NCI-H2227 treated with DMSO at 0.1 percent for 48 hours (cell line): ENCODE measurements around the gene COL10A1.
A peak's percentile ranks its signal among the peaks of the same experiment; 100 is the strongest.
"Not testable (repeated sequence)": the region's sequence is repeated elsewhere in the genome, so short reads cannot be mapped to it uniquely, and the experiment has no call there.

Experiments
- DNase-seq: peaks from one replicate; lab custom pipeline; 2025; lab: John Stamatoyannopoulos, UW

Gene COL10A1

DNA sequence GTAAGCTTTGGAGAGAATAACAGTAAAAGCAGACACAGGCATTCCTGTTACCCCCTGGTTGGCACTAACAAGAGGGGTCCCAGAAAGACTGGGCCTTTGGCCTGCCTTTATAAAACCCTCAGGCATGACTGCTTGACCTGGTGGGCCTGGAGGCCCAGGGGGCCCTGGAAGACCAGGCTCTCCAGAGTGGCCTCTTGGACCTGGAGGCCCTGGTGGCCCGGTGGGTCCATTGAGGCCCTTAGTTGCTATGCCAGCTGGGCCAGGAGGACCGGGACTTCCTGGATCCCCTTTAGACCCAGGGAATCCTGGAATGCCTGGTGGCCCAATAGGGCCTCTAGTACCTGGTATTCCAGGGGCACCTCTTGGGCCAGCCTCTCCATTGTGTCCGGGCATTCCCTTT lies 5.5 kb downstream of the COL10A1 start:
- no peak for DNase-seq

DNA sequence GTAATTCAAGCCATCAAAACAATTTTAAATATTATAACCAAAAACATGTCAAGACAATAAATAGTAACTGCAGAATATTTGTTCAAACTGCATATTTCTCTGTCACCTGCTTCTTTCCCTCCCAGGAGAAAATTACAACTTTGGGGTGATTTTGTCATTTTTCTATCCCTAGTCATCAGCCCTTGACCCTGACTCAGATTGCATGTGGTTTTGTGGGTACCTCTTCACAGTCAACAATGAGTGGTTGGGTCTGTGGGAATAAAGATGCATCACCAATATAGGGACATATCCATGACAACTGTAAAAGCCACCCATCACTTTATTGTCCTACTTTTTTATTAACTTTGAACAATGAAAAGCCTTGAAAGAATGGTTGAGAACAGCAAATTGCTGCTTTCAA lies 7.3 kb downstream of the COL10A1 start:
- DNase-seq, result no peak

GRCh38 chr6:116115781-116116180 lies 10.2 kb downstream of the COL10A1 start:
- DNase-seq, result no peak

DNA sequence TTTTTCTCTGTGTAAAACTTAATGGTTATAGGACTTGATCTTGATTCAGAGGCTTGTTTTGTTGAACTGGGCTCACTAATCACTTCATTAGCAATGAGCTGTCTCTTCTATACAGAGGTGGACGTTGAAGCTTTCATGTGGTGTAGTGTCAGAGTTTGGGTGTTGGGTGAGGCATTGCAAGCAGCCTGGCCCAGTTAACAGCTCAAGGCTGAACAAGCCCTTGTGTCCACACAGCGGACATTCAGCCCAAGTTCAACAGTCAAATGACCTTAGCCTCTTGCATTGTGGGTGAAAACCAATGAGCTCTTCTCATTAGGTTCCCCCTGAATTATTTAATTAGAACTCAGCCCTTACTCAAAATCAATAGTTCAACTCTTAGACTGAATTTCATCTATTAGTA lies 12.5 kb downstream of the COL10A1 start:
- no peak for DNase-seq

DNA sequence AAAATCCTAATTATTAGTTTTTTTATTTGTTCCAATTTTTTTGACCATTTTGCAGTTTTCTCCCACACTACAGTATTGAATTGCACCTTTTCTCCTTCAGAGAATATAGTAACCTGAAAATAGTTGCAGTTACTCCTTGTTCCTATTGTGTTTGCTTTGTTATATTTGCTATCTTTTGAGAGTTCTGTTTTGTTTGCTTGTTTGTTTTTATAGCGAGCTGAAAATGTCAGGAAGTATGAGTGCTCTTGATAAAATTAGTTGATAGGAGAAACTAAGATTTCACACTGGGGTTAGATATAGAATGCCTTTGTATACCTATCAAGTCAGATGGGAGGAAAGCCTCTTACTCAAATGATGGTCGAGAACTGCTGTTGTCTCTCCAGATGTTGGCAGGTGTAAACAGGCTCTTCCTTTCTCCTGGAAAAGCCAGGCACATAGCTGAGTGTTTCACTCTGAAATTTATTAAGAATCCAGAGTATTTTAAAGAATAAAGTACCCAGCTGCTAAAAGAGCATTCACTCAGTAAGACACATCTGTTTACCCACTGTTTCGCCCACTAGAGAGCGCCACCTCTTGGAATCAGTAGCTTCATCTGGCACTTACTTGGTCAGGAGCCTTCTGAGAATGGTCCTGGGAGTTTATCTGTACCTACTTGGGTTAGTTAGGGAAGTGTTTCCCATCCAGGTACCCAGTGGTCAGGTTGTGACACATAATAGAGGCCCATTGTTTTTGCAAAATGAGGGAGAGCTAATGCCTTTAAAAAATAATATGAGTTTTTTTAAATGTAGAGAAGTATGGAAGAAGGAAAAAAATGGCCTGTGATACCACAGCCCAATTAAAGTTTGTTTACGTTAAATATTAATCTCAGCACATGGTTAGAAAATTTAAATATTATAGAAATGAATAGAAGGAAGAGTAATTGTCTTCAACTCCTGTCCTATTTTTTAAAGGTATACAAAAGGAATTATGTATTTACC lies 14.1 kb downstream of the COL10A1 start:
- no peak for DNase-seq

- DNase-seq, result no peak
These were observed 17.1 kb downstream of the COL10A1 start for GRCh38 chr6:116108836-116109235.

DNA sequence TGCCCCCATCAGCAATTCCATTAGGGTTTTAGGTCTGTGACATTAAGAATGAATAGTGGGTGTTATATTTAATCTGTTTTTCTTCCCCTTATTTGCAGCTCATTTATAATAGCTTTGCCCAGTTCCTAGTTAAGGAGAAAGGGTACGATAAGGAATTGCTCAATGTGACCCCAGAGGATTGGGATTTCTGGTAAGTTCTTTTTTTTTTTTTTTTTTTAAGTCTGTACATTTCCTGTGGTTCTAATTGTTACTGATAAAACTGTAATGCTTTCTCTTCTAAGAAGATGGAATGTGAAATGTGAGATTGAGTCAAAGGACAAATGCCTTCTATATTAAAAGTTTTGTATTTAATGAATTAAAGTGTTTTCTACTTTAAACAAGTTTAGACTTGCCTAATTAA lies 19.8 kb downstream of the COL10A1 start:
- no peak for DNase-seq

- no peak for DNase-seq
These were observed 20.7 kb downstream of the COL10A1 start for GRCh38 chr6:116105247-116105646.

DNA sequence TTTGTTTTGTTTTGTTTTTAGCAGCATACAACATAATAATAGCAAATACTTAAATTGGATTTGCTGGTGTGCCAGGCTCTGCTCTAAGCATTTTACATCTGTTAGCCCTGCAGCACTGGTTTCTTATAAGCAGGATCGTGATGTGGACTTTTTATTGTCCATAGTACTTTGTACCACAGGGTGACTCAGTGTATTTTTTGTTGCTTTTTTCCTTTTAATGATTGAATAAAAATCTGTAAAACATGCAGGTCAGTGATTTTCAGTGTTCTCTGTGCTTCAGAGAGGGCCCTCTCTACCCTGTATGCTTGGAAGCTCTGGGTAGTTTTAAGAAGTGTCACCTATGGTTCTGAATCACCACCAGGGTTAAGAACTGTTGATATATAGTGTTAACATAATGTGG lies 21.3 kb downstream of the COL10A1 start:
- no peak for DNase-seq

DNA sequence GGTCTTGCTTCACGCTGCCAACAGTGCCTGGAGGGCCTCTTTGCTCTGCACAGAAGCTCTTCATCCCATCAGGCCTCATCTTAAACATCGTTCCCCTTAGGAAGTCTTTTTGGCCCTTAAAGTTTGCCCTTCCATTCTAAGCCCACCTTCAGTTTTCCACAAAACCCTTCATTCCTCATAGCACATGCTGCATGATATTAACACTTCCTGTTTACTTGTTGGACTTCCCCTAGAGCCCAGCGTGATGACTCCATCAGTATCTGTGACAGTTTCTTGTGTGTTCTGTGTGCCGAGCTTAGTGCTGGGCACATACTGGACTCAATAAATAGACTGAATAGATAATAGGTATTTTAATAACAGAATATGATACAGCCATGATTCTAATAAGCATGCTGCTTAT lies 23.1 kb downstream of the COL10A1 start:
- DNase-seq, result no peak

GRCh38 chr6:116101790-116102189 lies 24.1 kb downstream of the COL10A1 start:
- DNase-seq, result no peak

GRCh38 chr6:116101302-116101718 lies 24.6 kb downstream of the COL10A1 start:
- DNase-seq, result no peak

GRCh38 chr6:116100419-116101301 lies 25.3 kb downstream of the COL10A1 start, which contains the start of gene NT5DC1:
NT5DC1 (plus strand) TSS chr6:116100853; CDS start chr6:116100931, 78 bp downstream.
- peak; percentile 57 for DNase-seq

DNA sequence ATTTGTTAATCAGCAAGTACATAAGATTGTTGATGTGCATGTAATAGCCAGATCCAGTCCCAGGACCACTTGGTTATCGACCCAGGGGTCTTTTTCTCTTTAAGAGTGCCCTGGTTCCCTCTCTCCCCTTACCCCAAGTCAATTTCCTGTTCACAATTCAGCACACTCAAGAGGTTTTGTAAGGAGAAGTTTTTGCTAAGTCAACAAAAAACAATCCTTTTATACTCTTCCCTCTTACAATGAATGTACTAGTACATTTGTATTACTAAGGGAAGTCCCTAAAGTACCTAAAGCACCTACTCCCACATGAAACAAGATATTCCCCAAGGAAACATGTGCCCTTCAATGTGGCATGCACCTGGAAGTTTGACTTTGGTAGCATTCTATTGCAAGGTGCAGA lies 26.9 kb downstream of the COL10A1 start:
- no peak for DNase-seq

- peak; percentile 1 for DNase-seq
These were observed 28.7 kb downstream of the COL10A1 start for GRCh38 chr6:116096979-116097816.

GRCh38 chr6:116096048-116096759 lies 29.7 kb downstream of the COL10A1 start:
- not testable (repeated sequence) for DNase-seq

- DNase-seq, result no peak
These were observed 31.9 kb downstream of the COL10A1 start for GRCh38 chr6:116094041-116094440.

DNA sequence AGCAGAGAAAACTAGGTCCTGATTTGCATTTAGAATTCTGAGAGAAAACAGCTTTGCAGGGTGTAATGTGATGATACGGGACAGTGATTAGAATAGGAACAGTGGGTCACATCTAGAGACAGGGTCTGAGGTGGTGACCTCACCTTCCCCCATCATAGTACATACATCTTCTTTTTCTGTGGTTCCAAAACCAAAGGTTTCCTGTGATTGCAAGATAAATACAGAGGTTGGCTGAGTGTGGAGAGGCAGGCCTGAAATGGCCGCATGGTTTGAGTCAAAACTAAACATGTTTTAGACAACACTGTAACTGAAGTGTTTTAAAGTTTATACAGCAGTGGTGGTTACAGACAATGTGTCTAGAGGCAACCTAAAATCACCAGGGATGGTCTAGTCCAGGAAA lies 35.7 kb downstream of the COL10A1 start:
- no peak for DNase-seq

- no peak for DNase-seq
These were observed 37.0 kb downstream of the COL10A1 start for GRCh38 chr6:116088946-116089345.

DNA sequence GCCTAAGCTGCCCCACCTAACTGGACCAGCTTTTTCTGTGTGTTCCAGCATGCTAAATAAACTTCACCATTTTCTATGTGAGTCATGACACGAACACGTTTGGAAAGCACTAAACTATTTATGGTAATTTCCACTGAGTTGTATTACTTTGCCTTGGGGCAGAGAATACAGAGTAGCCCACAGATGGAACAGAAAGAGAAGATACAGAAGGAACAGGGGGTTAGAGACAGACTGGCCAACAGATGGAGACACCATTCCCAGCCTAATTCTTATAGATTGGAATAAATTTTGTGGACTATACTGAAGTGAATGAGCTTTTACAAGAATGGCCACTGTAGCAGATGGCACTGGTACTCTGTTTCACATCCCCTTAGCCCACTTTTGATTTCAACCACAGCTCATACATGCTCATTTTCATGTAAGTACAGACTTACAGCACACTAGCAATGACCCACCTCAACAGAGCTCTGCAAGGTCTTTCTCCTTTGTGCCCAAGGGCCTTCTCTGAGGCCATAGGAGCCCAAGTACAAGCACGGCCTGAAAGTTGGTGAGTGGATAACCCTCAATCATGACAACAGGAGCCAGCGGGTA lies 38.4 kb downstream of the COL10A1 start:
- DNase-seq, result no peak

DNA sequence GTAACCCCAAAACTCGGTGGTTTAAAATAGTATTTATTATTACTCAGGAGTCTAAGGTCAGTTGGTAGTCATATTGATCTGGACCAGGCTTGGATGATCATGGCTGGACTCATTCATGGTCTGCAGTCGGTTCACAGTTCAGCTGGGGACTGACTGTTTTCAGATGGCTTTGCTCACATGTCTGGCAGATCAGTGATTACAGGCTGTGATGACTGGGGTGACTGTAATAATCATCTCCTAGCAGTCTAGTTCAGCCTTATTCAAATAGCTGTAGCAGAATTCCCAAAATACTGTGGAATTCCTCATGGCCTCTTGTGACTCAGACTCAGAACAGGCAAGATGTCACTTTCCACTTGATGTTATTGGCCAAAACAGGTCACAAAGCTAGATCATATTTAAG lies 41.6 kb downstream of the COL10A1 start:
- no peak for DNase-seq
